NCI-H146 (cell line): ENCODE results near the gene DMRTA1.
"Not testable (repeated sequence)": the region's sequence is repeated elsewhere in the genome, so short reads cannot be mapped to it uniquely, and the experiment has no call there.

Experiments used
- DNase-seq: peaks from one replicate; lab custom pipeline; 2025; lab: John Stamatoyannopoulos, UW

Gene DMRTA1

DNA sequence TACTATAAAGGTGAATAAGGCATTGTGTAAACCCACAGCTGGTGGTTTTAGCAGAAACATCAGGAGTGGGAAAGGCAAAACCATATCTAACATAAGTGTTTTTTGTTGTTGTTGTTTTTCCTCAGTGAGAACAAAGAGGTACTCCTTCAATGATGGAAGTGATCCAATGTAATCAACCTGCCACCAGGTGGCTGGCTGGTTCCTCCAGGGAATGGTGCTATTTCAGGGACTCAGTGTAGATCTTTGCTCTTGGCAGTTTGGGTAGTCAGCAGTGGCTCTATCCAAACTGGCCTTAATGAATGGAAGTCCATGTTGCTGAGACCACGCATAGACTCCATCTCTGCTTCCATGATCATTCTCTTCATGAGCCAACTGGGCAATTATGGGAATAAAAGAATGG is 10.8 kb downstream of the DMRTA1 start:
- no peak for DNase-seq

DNA sequence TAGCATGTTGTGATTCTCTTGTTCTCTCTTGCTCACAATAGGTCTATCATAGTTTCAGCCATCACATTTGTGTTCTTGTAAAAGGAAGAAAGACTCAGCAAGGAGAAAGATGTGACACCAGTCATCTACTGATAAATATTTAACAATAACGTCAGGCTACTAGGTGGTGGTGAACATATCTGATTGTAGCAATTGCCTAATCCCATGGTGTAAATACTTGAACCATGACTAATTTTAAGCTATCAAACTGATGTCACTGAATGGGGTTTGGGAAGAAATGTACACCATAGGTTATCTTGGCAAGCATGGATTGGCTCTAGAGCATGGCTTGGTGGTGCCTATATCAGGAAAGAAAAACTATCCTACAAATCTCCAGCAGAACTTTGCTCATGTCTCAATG is 16.6 kb downstream of the DMRTA1 start:
- no peak for DNase-seq

GRCh38 chr9:22469928-22470544 is 23.4 kb downstream of the DMRTA1 start:
- DNase-seq = peak; percentile 55

DNA sequence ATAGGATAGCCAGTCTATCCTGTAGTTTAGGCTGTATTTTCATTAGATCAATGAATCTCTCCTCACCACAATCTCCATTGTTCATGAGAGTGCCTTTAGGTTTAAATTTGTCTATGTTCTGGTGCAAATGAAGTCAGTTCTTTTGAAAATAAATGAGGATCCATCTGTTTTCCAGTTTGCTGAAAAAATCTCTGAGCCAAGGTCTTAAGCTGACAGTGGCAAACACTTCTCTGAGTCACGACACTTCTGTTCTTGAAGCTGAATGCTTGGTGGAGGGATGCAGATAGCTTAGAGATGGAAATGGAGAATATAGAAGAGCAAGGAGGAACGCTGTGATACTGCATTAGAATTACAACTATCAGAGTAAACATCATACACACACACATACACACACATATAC is 34.9 kb downstream of the DMRTA1 start:
- no peak for DNase-seq

GRCh38 chr9:22483528-22484070 is 37.0 kb downstream of the DMRTA1 start:
- no peak for DNase-seq

DNA sequence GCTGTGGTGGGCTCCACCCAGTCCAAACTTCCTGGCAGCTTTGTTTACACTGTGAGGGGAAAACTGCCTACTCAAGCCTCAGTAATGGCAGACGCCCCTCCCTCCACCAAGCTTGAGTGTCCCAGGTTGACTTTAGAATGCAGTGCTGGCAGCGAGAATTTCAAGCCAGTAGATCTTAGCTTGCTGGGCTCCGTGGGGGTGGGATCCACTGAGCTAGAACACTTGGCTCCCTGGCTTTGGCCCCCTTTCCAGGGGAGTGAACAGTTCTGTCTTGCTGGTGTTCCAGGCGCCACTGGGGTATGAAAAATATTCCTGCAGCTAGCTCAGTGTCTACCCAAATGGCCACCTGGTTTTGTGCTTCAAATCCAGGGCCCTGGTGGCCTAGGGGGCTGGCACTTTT is 49.6 kb downstream of the DMRTA1 start:
- DNase-seq = not testable (repeated sequence)
